CD4-positive, alpha-beta T cell (primary cell): ENCODE measurements around the gene ATP23. TPM values are rescaled to one million over a fixed set of nuclear protein-coding genes. Genes with fewer than 3 reads are reported as not detected.

Experiments used
- ATAC-seq: fragments of 200-7000 bp; cut with Tn5 transposase; one replicate; pipeline ENCODE4 v1.10.0; 2022; ENCODE audit warnings: mild to moderate bottlenecking; ENCODE audit not compliant: poor library complexity
- CTCF ChIA-PET: fragments of 350-600 bp; sonication (Branson Sonifier 250); formaldehyde crosslinking; loops from one replicate; lab custom pipeline; 2021; ENCODE audit warnings: antibody characterized with exemption, inconsistent platforms; lab: Charles Lee
- POLR2A ChIA-PET: fragments of 350-600 bp; sonication (Branson Sonifier 250); formaldehyde crosslinking; loops from one replicate; lab custom pipeline; 2021; ENCODE audit warnings: antibody characterized with exemption, inconsistent platforms; lab: Charles Lee
- DNase-seq, 14 experiments: peaks; one replicate each; pipeline ENCODE4 v3.0.0-alpha.2; 2013 to 2020; ENCODE audit warnings: mixed read lengths in 2 of 14
- H3K27ac ChIP-seq, 2 donors: one replicate each; pipeline versions ENCODE4 v1.5.1 to v1.7.0; 2013; ENCODE audit warnings: low read length in 2 of 2, low read depth in 1 of 2, mild to moderate bottlenecking in 1 of 2
- H3K27me3 ChIP-seq, 2 experiments: 1 replicate in 1 of 2; 2 replicates in 1 of 2; pipeline versions ENCODE4 v1.6.1 to v1.7.0; 2013; ENCODE audit warnings: low read length in 2 of 2, control low read depth in 1 of 2, mild to moderate bottlenecking in 1 of 2, moderate library complexity in 1 of 2; ENCODE audit not compliant: insufficient read depth in 2 of 2, control insufficient read depth in 1 of 2
- H3K36me3 ChIP-seq: one replicate; pipeline ENCODE4 v1.6.1; 2013; ENCODE audit warnings: low read length, control low read depth; ENCODE audit not compliant: insufficient read depth
- H3K4me1 ChIP-seq: one replicate; pipeline ENCODE4 v1.6.1; 2013; ENCODE audit warnings: low read length, control low read depth; ENCODE audit not compliant: insufficient read depth
- H3K4me3 ChIP-seq: one replicate; pipeline ENCODE4 v1.5.1; 2013; ENCODE audit warnings: mild to moderate bottlenecking, low read length, moderate library complexity
- H3K9me3 ChIP-seq, 2 experiments: 1 replicate in 1 of 2; 2 replicates in 1 of 2; pipeline versions ENCODE4 v1.6.1 to v1.7.0; 2013; ENCODE audit warnings: low read length in 2 of 2, mild to moderate bottlenecking in 2 of 2, control low read depth in 1 of 2, moderate library complexity in 1 of 2; ENCODE audit not compliant: control insufficient read depth in 1 of 2, insufficient read depth in 1 of 2
- H3K27ac Mint-ChIP-seq: one replicate; pipeline ENCODE4 v1.8.0; 2020; ENCODE audit warnings: mixed read lengths
- H3K27me3 Mint-ChIP-seq: one replicate; pipeline ENCODE4 v1.8.0; 2021; ENCODE audit warnings: mixed read lengths
- H3K36me3 Mint-ChIP-seq: one replicate; pipeline ENCODE4 v1.8.0; 2021; ENCODE audit warnings: low read depth, mixed read lengths
- H3K4me1 Mint-ChIP-seq: one replicate; pipeline ENCODE4 v1.8.0; 2021; ENCODE audit warnings: low read depth, mixed read lengths
- H3K4me3 Mint-ChIP-seq: one replicate; pipeline ENCODE4 v1.8.0; 2020; ENCODE audit warnings: mild to moderate bottlenecking, mixed read lengths
- H3K9me3 Mint-ChIP-seq: one replicate; pipeline ENCODE4 v1.8.0; 2020; ENCODE audit warnings: mixed read lengths
- CTCF ChIP-seq: fragments of 200-600 bp; IDR thresholded peaks from one replicate; pipeline ENCODE4 v1.8.0; 2022; ENCODE audit warnings: antibody characterized with exemption, mild to moderate bottlenecking
- intact Hi-C, 2 experiments: fragments of 100-400 bp; cut with DNase I in 1 of 2; cut with micrococcal nuclease in 1 of 2; formaldehyde crosslinking; loops; one replicate each; pipeline versions ENCODE4 v1.15.1 to v1.9.0; 2023 to 2025; cut with DNase I, micrococcal nuclease
- total RNA-seq, 174 experiments: library from RNA in 2 of 174; stranded (reverse) in 2 of 174; gene quantifications; one replicate each; pipeline ENCODE4 v1.2.3 and lab custom pipeline; 2021 to 2026

The ATP23 gene
- total RNA-seq, 2 experiments from 2014 or later, result 5.3 to 5.6 TPM

- no peak for TF ChIP-seq CTCF
- DNase-seq, result no peak
- CTCF ChIA-PET, result no interaction called here
- Histone ChIP-seq H3K4me1 (no peaks in the 10 kb centered on the region), H3K9me3 (peaks cover 0 to 15% of the 10 kb centered on the region in 2 experiments), H3K36me3 (no peaks in the 10 kb centered on the region), H3K4me3 (no peak overlapping the region), H3K27me3 (no peaks in the 10 kb centered on the region), H3K27ac (no peak overlapping the region)
- Mint-ChIP-seq H3K4me1 (no peaks in the 10 kb centered on the region), H3K9me3 (peaks cover 32% of the 10 kb centered on the region), H3K36me3 (peaks cover 39% of the 10 kb centered on the region), H3K27ac (no peak overlapping the region), H3K4me3 (no peak overlapping the region), H3K27me3 (no peaks in the 10 kb centered on the region)
- POLR2A ChIA-PET, result no interaction called here
- ATAC-seq, result no peak
- intact Hi-C loops, result no loop called here
Measured at GRCh38 chr12:57965766-57966165, 24.4 kb downstream of the ATP23 start.

GRCh38 chr12:57966536-57966935, 25.2 kb downstream of the ATP23 start:
- no peaks in the 10 kb centered on the region for H3K27me3 ChIP-seq
- intact Hi-C loops, result no loop called here
- DNase-seq (no peak), ATAC-seq (no peak)
- no peak overlapping the region for H3K27ac Mint-ChIP-seq
- TF ChIP-seq CTCF, result no peak
- peaks cover 0 to 15% of the 10 kb centered on the region in 2 experiments for H3K9me3 ChIP-seq
- no peak overlapping the region for H3K4me3 ChIP-seq
- peaks cover 28% of the 10 kb centered on the region for H3K9me3 Mint-ChIP-seq
- ChIA-PET POLR2A (no interaction called here), CTCF (no interaction called here)
- H3K27ac ChIP-seq, result no peak overlapping the region
- H3K36me3 ChIP-seq, result no peaks in the 10 kb centered on the region
- peaks cover 31% of the 10 kb centered on the region for H3K36me3 Mint-ChIP-seq
- no peaks in the 10 kb centered on the region for H3K4me1 ChIP-seq
- H3K4me1 Mint-ChIP-seq, result no peaks in the 10 kb centered on the region
- H3K27me3 Mint-ChIP-seq, result no peaks in the 10 kb centered on the region
- no peak overlapping the region for H3K4me3 Mint-ChIP-seq

DNA sequence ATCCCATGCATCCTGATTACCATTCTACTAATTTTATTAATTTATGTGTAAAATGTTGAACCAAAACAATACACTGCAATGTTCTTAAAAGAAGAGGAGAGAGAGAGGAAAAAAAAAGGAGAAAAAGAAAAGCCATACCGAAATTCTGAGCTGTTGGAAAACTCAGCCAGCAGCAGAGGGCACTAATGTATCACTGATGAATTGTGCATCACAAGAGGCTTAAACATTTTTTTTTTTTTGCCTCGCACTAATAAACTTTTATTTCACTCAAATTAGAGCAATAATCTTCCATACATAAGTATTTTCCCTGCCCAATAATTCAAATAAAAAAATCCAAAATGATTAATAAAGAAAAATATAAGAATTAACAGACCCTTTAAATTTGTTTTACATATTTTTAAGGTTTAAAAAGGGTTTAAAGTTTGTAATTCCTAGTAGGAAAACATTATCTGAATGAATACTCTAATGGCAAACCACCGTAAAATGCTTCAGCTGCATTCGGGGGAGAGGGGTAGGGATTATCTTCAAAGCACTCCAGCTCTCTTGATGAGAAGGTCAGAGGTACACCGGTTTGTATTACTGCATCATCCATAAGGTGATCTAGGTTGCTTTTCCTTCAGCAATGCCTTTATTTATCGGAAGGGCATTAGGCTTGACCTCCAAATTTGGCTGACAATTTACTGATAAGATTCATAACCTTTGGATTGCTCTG, 41.9 kb downstream of the ATP23 start:
- no peaks in the 10 kb centered on the region for H3K4me1 ChIP-seq
- Mint-ChIP-seq H3K4me3 (no peak overlapping the region), H3K4me1 (no peaks in the 10 kb centered on the region), H3K36me3 (no peaks in the 10 kb centered on the region), H3K27ac (no peak overlapping the region), H3K27me3 (peaks cover 22% of the 10 kb centered on the region), H3K9me3 (peaks cover 4% of the 10 kb centered on the region)
- H3K4me3 ChIP-seq, result no peak overlapping the region
- peak in 5 of 14 experiments; percentile 2 to 43 (median 15) for DNase-seq
- no peak overlapping the region for H3K27ac ChIP-seq
- TF ChIP-seq CTCF, result no peak
- intact Hi-C loops, result loop anchor here (5.0 to 10.0 kb wide), 4 partner anchors 364 to 1821 kb away; no protein-coding TSS in a partner anchor
- no peak for ATAC-seq
- CTCF ChIA-PET, result interaction anchor here (0.7 kb wide), 1 partner anchor 1852 kb away, joined by 6 read pairs; no protein-coding TSS in a partner anchor
- H3K27me3 ChIP-seq, result peaks cover 0 to 11% of the 10 kb centered on the region in 2 experiments
- POLR2A ChIA-PET, result no interaction called here
- H3K36me3 ChIP-seq, result no peaks in the 10 kb centered on the region
- no peaks in the 10 kb centered on the region for H3K9me3 ChIP-seq
